Articular chondrocyte of knee joint (primary cell): ENCODE results near the gene PDE4A. TPM values are rescaled to one million over a fixed set of nuclear protein-coding genes. Genes with fewer than 3 reads are reported as not detected.

Source experiments
- total RNA-seq: library from RNA; depleted of rRNA; stranded (reverse); fragments of >200 nt; gene quantifications from 2 replicates; pipeline ENCODE4 v1.2.3, GENCODE V29; 2012

PDE4A gene
- total RNA-seq, result 5.3 and 6.8 TPM in 2 replicates

GRCh38 chr19:10420444-10421239 lies at the start of gene PDE4A:
Gene PDE4A, plus strand, starts transcription at chr19:10420538. Its CDS starts 227 bp downstream, at chr19:10420765.

GRCh38 chr19:10380313-10381102 lies 39.8 kb upstream of the PDE4A start, which contains the start of gene TYK2:
Gene TYK2, minus strand, starts transcription at chr19:10380572. Its CDS starts 2,166 bp downstream, at chr19:10378406.

GRCh38 chr19:10403137-10404021 lies 17.0 kb upstream of the PDE4A start, which contains the start of gene CDC37:
Gene CDC37, minus strand, starts transcription at chr19:10403542. Its CDS starts 63 bp downstream, at chr19:10403479.

GRCh38 chr19:10503002-10503789 lies 82.9 kb downstream of the PDE4A start, which contains the start of gene KEAP1:
Gene KEAP1, minus strand, starts transcription at chr19:10503356. Its CDS starts 3,323 bp downstream, at chr19:10500033.

GRCh38 chr19:10517361-10517759 lies 97.0 kb downstream of the PDE4A start, which contains the start of gene S1PR5:
Gene S1PR5, minus strand, starts transcription at chr19:10517447. Its CDS starts 2,436 bp downstream, at chr19:10515011.

Other genes with a start within 250 kb of the PDE4A start
- gene DNMT1, start 225.6 kb upstream of the PDE4A start, total RNA-seq, result 43.0 and 48.3 TPM in 2 replicates
- gene S1PR2, start 189.2 kb upstream of the PDE4A start, total RNA-seq, result 15.5 and 17.2 TPM in 2 replicates
- gene MRPL4, start 168.3 kb upstream of the PDE4A start, total RNA-seq, result 25.6 and 30.3 TPM in 2 replicates
- gene ICAM1, start 149.4 kb upstream of the PDE4A start, total RNA-seq, result 33.3 and 41.0 TPM in 2 replicates
- 0.13 and 0.32 TPM in 2 replicates for gene ICAM4, start 133.6 kb upstream of the PDE4A start, total RNA-seq
- under 0.01 and 0.13 TPM in 2 replicates for gene ICAM5, start 130.6 kb upstream of the PDE4A start, total RNA-seq
- gene ZGLP1, start 110.7 kb upstream of the PDE4A start, total RNA-seq, result 0.13 and 0.32 TPM in 2 replicates
- gene FDX2, start 104.5 kb upstream of the PDE4A start, total RNA-seq, result 18.4 and 19.8 TPM in 2 replicates
- gene RAVER1, start 87.0 kb upstream of the PDE4A start, total RNA-seq, result 7.6 and 10.8 TPM in 2 replicates
- gene ICAM3, start 80.9 kb upstream of the PDE4A start, total RNA-seq, result 5.1 and 5.4 TPM in 2 replicates
- gene TYK2, start 40.0 kb upstream of the PDE4A start, total RNA-seq, result 41.3 and 46.0 TPM in 2 replicates
- 122 and 138 TPM in 2 replicates for gene CDC37, start 17.0 kb upstream of the PDE4A start, total RNA-seq
- 51.2 and 55.7 TPM in 2 replicates for gene KEAP1, start 82.8 kb downstream of the PDE4A start, total RNA-seq
- under 0.01 and 0.13 TPM in 2 replicates for gene S1PR5, start 96.9 kb downstream of the PDE4A start, total RNA-seq
- gene ATG4D, start 123.4 kb downstream of the PDE4A start, total RNA-seq, result 6.1 and 7.0 TPM in 2 replicates
- gene KRI1, start 145.5 kb downstream of the PDE4A start, total RNA-seq, result 6.1 and 6.8 TPM in 2 replicates
- gene CDKN2D, start 148.4 kb downstream of the PDE4A start, total RNA-seq, result 3.7 and 3.8 TPM in 2 replicates
- gene AP1M2, start 166.8 kb downstream of the PDE4A start, total RNA-seq, result not detected in 2 replicates
- gene SLC44A2, start 205.0 kb downstream of the PDE4A start, total RNA-seq, result 42.2 and 44.1 TPM in 2 replicates
- gene ILF3, start 233.8 kb downstream of the PDE4A start, total RNA-seq, result 92.3 and 109 TPM in 2 replicates